Nephron progenitor cell (in vitro differentiated cells): ENCODE data around the gene KRTCAP3.
A peak's percentile ranks its signal among the peaks of the same experiment; 100 is the strongest.
"Not testable (repeated sequence)": the region's sequence is repeated elsewhere in the genome, so short reads cannot be mapped to it uniquely, and the experiment has no call there.

Source experiments
- DNase-seq: peaks from one replicate; pipeline ENCODE4 v3.0.0; 2021
- H3K27ac Mint-ChIP-seq: 2 replicates; pipeline ENCODE4 v1.8.0; 2021; ENCODE audit warnings: mild to moderate bottlenecking, moderate library complexity, mixed read lengths
- H3K27me3 Mint-ChIP-seq: 2 replicates; pipeline ENCODE4 v1.8.0; 2021; ENCODE audit warnings: mild to moderate bottlenecking, low read depth, mixed read lengths; ENCODE audit not compliant: poor library complexity
- H3K36me3 Mint-ChIP-seq: 2 replicates; pipeline ENCODE4 v1.8.0; 2021; ENCODE audit warnings: low read depth, mixed read lengths
- H3K4me1 Mint-ChIP-seq: 2 replicates; pipeline ENCODE4 v1.8.0; 2021; ENCODE audit warnings: mixed read lengths
- H3K4me3 Mint-ChIP-seq: 2 replicates; pipeline ENCODE4 v1.8.0; 2021; ENCODE audit warnings: mild to moderate bottlenecking, moderate library complexity, mixed read lengths
- H3K9me3 Mint-ChIP-seq: 2 replicates; pipeline ENCODE4 v1.8.0; 2021; ENCODE audit warnings: mild to moderate bottlenecking, moderate library complexity, mixed read lengths
- CTCF ChIP-seq: fragments of 200-600 bp; sonication (generic); IDR thresholded peaks from 2 replicates; pipeline ENCODE4 v1.5.0; 2021; ENCODE audit warnings: antibody characterized with exemption

Gene KRTCAP3

GRCh38 chr2:27421660-27422250 lies 20.4 kb upstream of the KRTCAP3 start:
- no peak for DNase-seq
- Mint-ChIP-seq H3K9me3 (no peaks in the 10 kb centered on the region), H3K27me3 (peaks cover 33% of the 10 kb centered on the region), H3K36me3 (no peaks in the 10 kb centered on the region), H3K27ac (no peak overlapping the region), H3K4me3 (no peak overlapping the region), H3K4me1 (peaks cover 11% of the 10 kb centered on the region)
- no peak for TF ChIP-seq CTCF

- no peak overlapping the region for H3K27ac Mint-ChIP-seq
- peaks cover 11% of the 10 kb centered on the region for H3K4me1 Mint-ChIP-seq
- no peak overlapping the region for H3K4me3 Mint-ChIP-seq
- peaks cover 33% of the 10 kb centered on the region for H3K27me3 Mint-ChIP-seq
- no peak for DNase-seq
- TF ChIP-seq CTCF: no peak
- H3K9me3 Mint-ChIP-seq: no peaks in the 10 kb centered on the region
- no peaks in the 10 kb centered on the region for H3K36me3 Mint-ChIP-seq
Observed at GRCh38 chr2:27422958-27423357, 19.2 kb upstream of the KRTCAP3 start.

- H3K27ac Mint-ChIP-seq, H3K4me3 Mint-ChIP-seq, H3K9me3 Mint-ChIP-seq, DNase-seq, H3K36me3 Mint-ChIP-seq: not testable (repeated sequence)
- Mint-ChIP-seq H3K27me3 (peaks cover 33% of the 10 kb centered on the region), H3K4me1 (peaks cover 23% of the 10 kb centered on the region)
Observed at GRCh38 chr2:27425039-27425438, 17.1 kb upstream of the KRTCAP3 start.

- peaks cover 31% of the 10 kb centered on the region for H3K4me1 Mint-ChIP-seq
- no peaks in the 10 kb centered on the region for H3K36me3 Mint-ChIP-seq
- H3K9me3 Mint-ChIP-seq: no peaks in the 10 kb centered on the region
- H3K27ac Mint-ChIP-seq: peak overlapping the region; percentile 99
- no peak for TF ChIP-seq CTCF
- peak overlapping the region; percentile 93 for H3K4me3 Mint-ChIP-seq
- peaks cover 12% of the 10 kb centered on the region for H3K27me3 Mint-ChIP-seq
- DNase-seq: no peak
Observed at GRCh38 chr2:27427863-27428212, 14.3 kb upstream of the KRTCAP3 start.

GRCh38 chr2:27428213-27428977 lies 13.8 kb upstream of the KRTCAP3 start, which contains the start of gene NRBP1:
NRBP1 (plus strand) TSS chr2:27428631; CDS start chr2:27433274, 4,643 bp downstream.
- H3K4me3 Mint-ChIP-seq: peak within 1 kb of the TSS; percentile 99
- peaks cover 5% of the 10 kb centered on the region for H3K36me3 Mint-ChIP-seq
- H3K4me1 Mint-ChIP-seq: peaks cover 31% of the 10 kb centered on the region
- peaks cover 9% of the 10 kb centered on the region for H3K27me3 Mint-ChIP-seq
- peak; percentile 97 for DNase-seq
- H3K27ac Mint-ChIP-seq: peak within 1 kb of the TSS; percentile 99
- no peak for TF ChIP-seq CTCF
- no peaks in the 10 kb centered on the region for H3K9me3 Mint-ChIP-seq

GRCh38 chr2:27428978-27429541 lies 13.1 kb upstream of the KRTCAP3 start:
- H3K27ac Mint-ChIP-seq: peak overlapping the region; percentile 99
- no peak for TF ChIP-seq CTCF
- peaks cover 11% of the 10 kb centered on the region for H3K36me3 Mint-ChIP-seq
- DNase-seq: peak; percentile 89
- H3K4me1 Mint-ChIP-seq: peaks cover 31% of the 10 kb centered on the region
- no peaks in the 10 kb centered on the region for H3K9me3 Mint-ChIP-seq
- peak overlapping the region; percentile 99 for H3K4me3 Mint-ChIP-seq
- peaks cover 3% of the 10 kb centered on the region for H3K27me3 Mint-ChIP-seq
